Osteocyte (in vitro differentiated cells): ENCODE data around the gene SIK3. TPM values are rescaled to one million over a fixed set of nuclear protein-coding genes. Genes with fewer than 3 reads are reported as not detected.

Experiments
- DNase-seq: peaks from one replicate; pipeline ENCODE4 v3.0.0; 2021; ENCODE audit warnings: mixed read lengths; ENCODE audit not compliant: unreplicated experiment; ENCODE audit errors: extremely low spot score
- H3K27ac Mint-ChIP-seq: one replicate; pipeline ENCODE4 v1.8.0; 2021; ENCODE audit warnings: mild to moderate bottlenecking, mixed read lengths; ENCODE audit not compliant: unreplicated experiment
- H3K27me3 Mint-ChIP-seq: one replicate; pipeline ENCODE4 v1.8.0; 2021; ENCODE audit warnings: mixed read lengths; ENCODE audit not compliant: unreplicated experiment
- H3K36me3 Mint-ChIP-seq: one replicate; pipeline ENCODE4 v1.8.0; 2021; ENCODE audit warnings: mixed read lengths; ENCODE audit not compliant: unreplicated experiment
- H3K4me1 Mint-ChIP-seq: one replicate; pipeline ENCODE4 v1.8.0; 2021; ENCODE audit warnings: mixed read lengths; ENCODE audit not compliant: unreplicated experiment
- H3K4me3 Mint-ChIP-seq: one replicate; pipeline ENCODE4 v1.8.0; 2021; ENCODE audit warnings: mild to moderate bottlenecking, moderate library complexity, mixed read lengths; ENCODE audit not compliant: unreplicated experiment
- H3K9me3 Mint-ChIP-seq: one replicate; pipeline ENCODE4 v1.8.0; 2021; ENCODE audit warnings: mixed read lengths; ENCODE audit not compliant: unreplicated experiment
- CTCF ChIP-seq: fragments of 200-600 bp; sonication (generic); IDR thresholded peaks from 2 replicates; pipeline ENCODE4 v1.5.0; 2021; ENCODE audit warnings: antibody characterized with exemption, mild to moderate bottlenecking, moderate library complexity
- long read RNA-seq: library from polyadenylated mRNA; unstranded; transcript quantifications from one replicate; pipeline ENCODE4 v2.0.0, GENCODE V29; 2021
- total RNA-seq: library from RNA; stranded (reverse); gene quantifications from 2 replicates; pipeline ENCODE4 v1.2.1, GENCODE V29; 2021

The SIK3 gene
- 29.3 and 29.5 TPM in 2 replicates for total RNA-seq
- long read RNA-seq, partial matches to known transcripts = 1 of 5 reads
- long read RNA-seq, other reads (novel, unspliced or antisense) = 4 of 5 reads

GRCh38 chr11:117098269-117099232 is at the start of gene SIK3:
Gene SIK3, minus strand, starts transcription at chr11:117098428. Its CDS starts 13 bp downstream, at chr11:117098415.
- peak; percentile 97 for DNase-seq
- Mint-ChIP-seq H3K36me3 (no peaks in the 10 kb centered on the region), H3K4me1 (peaks cover 39% of the 10 kb centered on the region), H3K4me3 (peak within 1 kb of the TSS; percentile 94), H3K9me3 (no peaks in the 10 kb centered on the region), H3K27ac (peak within 1 kb of the TSS; percentile 98), H3K27me3 (no peaks in the 10 kb centered on the region)
- TF ChIP-seq CTCF = peak; percentile 57

- Mint-ChIP-seq H3K27me3 (no peaks in the 10 kb centered on the region), H3K27ac (peak overlapping the region; percentile 93), H3K4me3 (peak overlapping the region; percentile 96), H3K4me1 (peaks cover 44% of the 10 kb centered on the region), H3K36me3 (peaks cover 13% of the 10 kb centered on the region), H3K9me3 (no peaks in the 10 kb centered on the region)
- TF ChIP-seq CTCF = no peak
- DNase-seq = no peak
These were observed 48.3 kb upstream of the SIK3 start for GRCh38 chr11:117146521-117146920.

- peak overlapping the region; percentile 93 for H3K27ac Mint-ChIP-seq
- H3K4me3 Mint-ChIP-seq = peak overlapping the region; percentile 96
- peaks cover 41% of the 10 kb centered on the region for H3K4me1 Mint-ChIP-seq
- H3K36me3 Mint-ChIP-seq = peaks cover 11% of the 10 kb centered on the region
- TF ChIP-seq CTCF = peak; percentile 30
- no peaks in the 10 kb centered on the region for H3K9me3 Mint-ChIP-seq
- H3K27me3 Mint-ChIP-seq = no peaks in the 10 kb centered on the region
- no peak for DNase-seq
These were observed 47.1 kb upstream of the SIK3 start for GRCh38 chr11:117145393-117145761.

GRCh38 chr11:117144477-117145392 is 46.5 kb upstream of the SIK3 start:
- peak overlapping the region; percentile 96 for H3K4me3 Mint-ChIP-seq
- H3K9me3 Mint-ChIP-seq = no peaks in the 10 kb centered on the region
- peak overlapping the region; percentile 93 for H3K27ac Mint-ChIP-seq
- no peak for TF ChIP-seq CTCF
- peaks cover 5% of the 10 kb centered on the region for H3K27me3 Mint-ChIP-seq
- peaks cover 10% of the 10 kb centered on the region for H3K36me3 Mint-ChIP-seq
- DNase-seq = no peak
- H3K4me1 Mint-ChIP-seq = peaks cover 35% of the 10 kb centered on the region
